Right renal cortex interstitium (tissue), 3 donors: ENCODE data around the gene COL25A1. TPM values are rescaled to one million over a fixed set of nuclear protein-coding genes. Genes with fewer than 3 reads are reported as not detected.
A peak's percentile ranks its signal among the peaks of the same experiment; 100 is the strongest.
"Not testable (repeated sequence)": the region's sequence is repeated elsewhere in the genome, so short reads cannot be mapped to it uniquely, and the experiment has no call there.

ENCODE experiments used
- DNase-seq, 3 donors: peaks; one replicate each; pipeline ENCODE4 v3.0.0-alpha.2; 2013; ENCODE audit warnings: low read depth in 3 of 3, low spot score in 2 of 3
- polyA plus RNA-seq, 3 donors: library from polyadenylated mRNA; unstranded; fragments of 120-200 nt; gene quantifications; one replicate each; pipeline ENCODE4 v1.2.1, GENCODE V29; 2013; ENCODE audit not compliant: insufficient read length in 3 of 3

The COL25A1 gene
- polyA plus RNA-seq, 3 donors: 11.6 to 20.0 (median 16.8) TPM

DNA sequence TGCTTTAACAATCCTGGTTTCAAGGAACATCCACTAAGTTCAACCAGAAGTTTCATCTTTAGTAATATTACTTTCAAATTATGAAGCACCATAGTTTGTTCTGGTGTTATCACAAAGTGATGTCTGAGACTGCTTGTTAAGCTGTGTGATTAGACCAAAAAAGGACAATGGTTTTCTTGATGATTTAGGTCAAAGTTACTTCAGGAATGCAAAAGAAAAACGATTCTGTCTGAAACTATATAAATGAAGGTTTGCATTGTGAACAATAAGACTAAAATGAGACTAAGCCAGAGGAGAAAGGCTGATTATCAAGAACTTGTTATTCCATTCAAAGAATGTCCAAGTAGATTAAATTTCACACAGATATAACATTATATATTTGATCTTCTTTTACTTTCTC, 417.2 kb downstream of the COL25A1 start:
- DNase-seq: no peak

GRCh38 chr4:108884596-108884995, 417.9 kb downstream of the COL25A1 start:
- DNase-seq: no peak

DNA sequence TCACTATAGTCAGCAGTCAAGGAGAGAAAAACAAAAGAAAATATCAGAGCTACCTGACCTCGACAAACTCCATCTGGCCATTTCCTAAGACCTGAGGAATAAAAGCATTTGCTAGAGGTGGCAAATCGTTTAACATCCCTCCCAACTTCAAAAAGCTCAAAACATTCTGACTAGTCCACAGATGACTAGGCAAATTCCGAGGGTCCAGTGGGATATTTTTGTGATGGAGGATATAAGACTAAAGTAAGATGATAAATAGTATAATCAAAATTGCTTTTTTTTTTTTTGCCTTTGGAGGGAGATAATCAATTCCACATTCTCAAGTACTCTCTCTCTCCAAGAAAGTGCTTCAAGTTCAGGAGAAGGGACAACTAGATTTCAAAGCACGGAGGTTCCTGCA, 420.5 kb downstream of the COL25A1 start:
- DNase-seq: no peak

DNA sequence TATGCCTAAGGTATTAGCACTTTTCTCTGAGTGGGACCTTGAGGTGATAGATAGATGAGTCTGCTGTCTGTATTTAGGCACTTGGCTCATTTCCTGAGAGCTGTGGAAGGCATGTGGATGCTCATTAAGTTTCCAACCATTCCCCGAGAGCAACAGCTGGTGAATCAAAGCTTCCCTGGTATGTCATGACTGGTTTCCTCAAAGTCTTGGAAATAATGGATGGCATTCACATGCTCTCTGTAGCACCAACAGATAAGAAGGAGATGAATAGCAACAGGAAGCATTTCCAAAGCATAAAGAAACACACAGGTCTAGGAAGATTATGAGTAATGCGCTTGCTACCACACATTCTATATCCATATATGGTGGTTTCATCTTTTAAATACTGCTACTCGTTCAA, 421.3 kb downstream of the COL25A1 start:
- no peak for DNase-seq

DNA sequence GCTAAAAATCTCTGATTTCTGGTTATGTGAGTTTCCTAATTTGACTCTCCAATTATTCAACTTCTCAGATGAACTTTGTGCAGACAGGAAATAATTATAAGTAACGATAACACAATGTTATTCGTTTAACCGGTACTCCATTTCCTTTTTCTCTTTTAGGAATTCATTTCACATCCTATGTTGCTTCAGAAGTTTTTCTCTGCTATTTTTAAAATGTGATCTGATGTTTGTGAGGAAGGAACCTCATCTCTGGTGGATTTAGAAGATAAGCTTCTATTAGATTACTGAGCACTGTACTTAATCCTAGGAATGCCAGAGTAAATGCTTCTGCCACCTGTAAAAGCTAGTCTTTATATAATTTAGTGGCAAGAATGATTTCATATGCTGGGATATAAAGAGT, 423.7 kb downstream of the COL25A1 start:
- DNase-seq: no peak

- DNase-seq: no peak
Observed at GRCh38 chr4:108877821-108878220, 424.6 kb downstream of the COL25A1 start.

GRCh38 chr4:108874806-108875205, 427.7 kb downstream of the COL25A1 start:
- DNase-seq: no peak

DNA sequence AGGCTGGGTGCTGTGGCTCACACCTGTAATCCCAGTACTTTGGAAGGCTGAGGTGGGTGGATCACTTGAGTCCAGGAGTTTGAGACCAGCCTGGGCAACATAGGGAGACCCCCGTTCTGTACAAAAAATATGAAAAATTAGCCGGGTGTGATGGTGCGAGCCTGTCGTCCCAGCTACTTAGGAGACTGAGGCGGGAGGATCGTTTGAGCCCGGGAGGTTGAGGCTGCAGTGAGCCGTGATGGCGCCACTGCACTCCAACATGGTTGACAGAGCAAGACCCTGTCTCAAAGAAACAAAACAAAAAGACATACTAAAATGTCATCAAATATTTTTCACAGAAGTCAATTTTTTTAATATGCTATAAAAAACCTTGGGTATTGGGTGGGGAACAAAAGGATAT, 432.5 kb downstream of the COL25A1 start:
- DNase-seq: not testable (repeated sequence)

DNA sequence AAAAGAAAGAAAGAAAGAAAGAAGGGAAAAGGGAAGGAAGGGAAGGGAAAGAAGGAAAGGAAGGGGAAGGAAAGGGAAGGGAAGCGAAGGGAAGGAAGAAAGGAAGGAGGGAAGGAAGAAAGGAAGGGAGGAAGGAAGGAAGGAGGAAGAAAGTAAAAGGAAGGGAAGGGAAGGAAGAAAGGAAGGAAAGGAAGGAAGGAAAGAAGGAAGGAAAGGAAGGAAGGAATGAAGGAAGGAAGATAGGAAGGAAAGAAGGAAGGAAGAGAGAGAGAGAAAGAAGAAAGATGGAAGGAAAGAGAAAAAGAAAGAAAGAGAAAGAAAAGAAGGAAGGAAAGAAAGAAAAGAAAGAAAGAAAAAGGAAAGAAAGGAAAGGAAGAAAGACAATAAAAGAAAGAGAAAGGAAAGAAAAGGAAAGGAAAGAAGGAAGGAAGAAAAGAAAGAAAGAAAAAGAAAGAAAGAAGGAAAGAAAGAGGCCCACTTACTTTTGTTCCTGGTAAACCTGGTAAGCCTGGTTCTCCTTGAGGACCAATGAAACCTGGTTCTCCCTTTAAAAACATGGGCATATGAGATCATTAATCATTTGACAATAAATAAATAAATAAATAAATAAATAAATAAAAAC, 433.7 kb downstream of the COL25A1 start:
- DNase-seq: no peak

GRCh38 chr4:108867476-108867875, 435.0 kb downstream of the COL25A1 start:
- no peak for DNase-seq

- DNase-seq: peak in 2 of 3 donors; percentile 18 to 27
Observed at GRCh38 chr4:108861334-108861733, 441.1 kb downstream of the COL25A1 start.

- DNase-seq: no peak
Observed at GRCh38 chr4:108854786-108855185, 447.7 kb downstream of the COL25A1 start.

- DNase-seq: no peak
Observed at GRCh38 chr4:108852691-108853090, 449.8 kb downstream of the COL25A1 start.

- no peak for DNase-seq
Observed at GRCh38 chr4:108851366-108851765, 451.1 kb downstream of the COL25A1 start.

DNA sequence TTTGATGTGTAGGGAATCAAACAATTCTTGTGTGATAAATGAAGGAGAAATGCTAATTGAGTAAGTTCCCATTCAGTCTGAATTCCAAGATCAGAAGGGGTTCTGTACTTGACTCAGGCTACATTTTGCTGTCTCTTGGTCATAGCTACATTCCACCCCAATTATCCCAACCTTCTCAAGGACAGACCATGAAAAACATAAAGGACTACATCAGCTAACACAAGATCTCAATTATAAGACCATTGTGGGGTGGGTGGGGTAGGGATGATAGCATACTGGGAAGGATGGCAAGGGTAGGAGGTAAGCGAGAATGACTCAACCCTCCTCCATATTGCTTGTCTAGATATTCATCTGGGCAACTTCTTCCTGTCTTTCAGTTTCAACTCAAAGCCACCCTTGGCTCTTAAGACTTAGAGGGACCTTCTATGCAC, 452.2 kb downstream of the COL25A1 start:
- DNase-seq: no peak

GRCh38 chr4:108849611-108850168, 452.8 kb downstream of the COL25A1 start:
- DNase-seq: peak in 1 of 3 donors; percentile 23

- DNase-seq: no peak
Observed at GRCh38 chr4:108846568-108846967, 455.9 kb downstream of the COL25A1 start.

DNA sequence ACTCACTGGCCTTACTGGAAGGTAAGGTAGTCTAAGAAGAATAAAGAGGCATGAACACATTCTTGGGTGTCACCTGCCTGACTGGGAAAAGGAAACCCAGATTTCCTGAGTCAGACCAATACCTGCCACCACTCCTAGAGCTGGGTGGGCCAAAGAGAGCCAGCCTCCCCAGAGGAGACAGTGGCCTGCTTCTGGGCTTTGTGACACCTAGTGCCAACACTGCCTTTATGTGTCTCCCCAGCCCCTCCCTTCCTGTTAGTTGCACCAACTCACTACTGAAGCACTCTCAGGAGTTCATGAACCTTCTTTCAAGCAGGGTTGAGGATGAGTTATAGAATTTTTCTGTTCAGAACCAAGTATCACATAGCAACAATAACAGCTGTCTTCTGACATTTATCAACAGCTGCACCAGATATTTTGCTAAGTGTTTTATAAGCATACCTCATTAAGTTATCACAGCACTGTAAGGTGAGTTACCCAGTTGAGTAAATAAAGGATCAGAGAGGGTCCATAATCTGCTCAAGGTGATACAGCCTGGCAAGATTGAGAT, 462.0 kb downstream of the COL25A1 start:
- no peak for DNase-seq

DNA sequence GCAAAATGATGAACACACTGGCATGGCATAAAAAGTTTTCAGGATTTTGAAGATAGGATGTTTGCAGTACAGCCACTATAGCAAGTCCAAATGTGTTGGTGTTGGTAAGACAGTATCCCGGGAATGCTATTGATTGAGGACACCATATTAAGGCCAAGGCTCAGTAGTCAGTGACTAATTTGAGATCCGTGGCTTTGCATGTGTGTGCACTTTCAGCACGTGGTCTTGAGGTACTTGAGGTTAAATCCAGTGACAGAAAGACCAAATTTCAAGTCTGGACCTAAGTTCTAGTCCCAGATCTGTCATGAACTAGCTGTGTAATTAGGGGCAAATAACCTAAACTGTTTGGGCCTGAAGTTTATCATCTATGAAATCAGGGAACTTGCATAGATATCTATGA, 463.1 kb downstream of the COL25A1 start:
- no peak for DNase-seq

- DNase-seq: no peak
Observed at GRCh38 chr4:108838451-108838850, 464.0 kb downstream of the COL25A1 start.

- DNase-seq: peak in 1 of 3 donors; percentile 7
Observed at GRCh38 chr4:108834835-108835384, 467.5 kb downstream of the COL25A1 start.

- no peak for DNase-seq
Observed at GRCh38 chr4:108834166-108834834, 468.2 kb downstream of the COL25A1 start.
